Measurements from ENCODE around the gene NDRG2.

Gene NDRG2

GRCh38 chr14:21020977-21021545, 3.8 kb downstream of the NDRG2 start:
- TF ChIP-seq ZNF433 (tag by site-specific recombination; IDR thresholded peaks at IDR 0.05; ENCODE audit: low read depth) (no peak), ZBTB11 (tag by site-specific recombination; conservative IDR thresholded peaks at IDR 0.05; ENCODE audit: low read depth) (no peak), KLF16 (tag by site-specific recombination; IDR thresholded peaks at IDR 0.05) (no peak), ZFP37 (tag by site-specific recombination; IDR thresholded peaks at IDR 0.05) (no peak), ZNF26 (tag by site-specific recombination; IDR thresholded peaks at IDR 0.05) (no peak), ZNF658 (tag by site-specific recombination; IDR thresholded peaks at IDR 0.05) (no peak), PRDM1 (tag by site-specific recombination; IDR thresholded peaks at IDR 0.05) (no peak), KLF10 (tag by site-specific recombination; IDR thresholded peaks at IDR 0.05) (no peak), ZNF354C (tag by site-specific recombination; IDR thresholded peaks at IDR 0.05; ENCODE audit: borderline replicate concordance, low read depth) (no peak), YY1 (tag by site-specific recombination; IDR thresholded peaks at IDR 0.05) (no peak), SCRT2 (tag by site-specific recombination; IDR thresholded peaks at IDR 0.05) (no peak), ZNF660 (tag by site-specific recombination; IDR thresholded peaks at IDR 0.05) (no peak), ZNF580 (tag by site-specific recombination; IDR thresholded peaks at IDR 0.05) (no peak), ZNF148 (tag by site-specific recombination; IDR thresholded peaks at IDR 0.05; ENCODE audit: borderline replicate concordance) (no peak), SP3 (tag by site-specific recombination; IDR thresholded peaks at IDR 0.05) (no peak), ZNF140 (tag by site-specific recombination; IDR thresholded peaks at IDR 0.05) (no peak)
- CTCF ChIA-PET = interaction anchor here (0.6 to 3.0 kb wide), 5 partner anchors 11 to 71 kb away, joined by 3 to 18 read pairs (median 6); no protein-coding TSS in a partner anchor
- H3K4me3 ChIP-seq (ENCODE audit: low read depth, low read length) = no peak overlapping the region
- no peaks in the 10 kb centered on the region for H3K9me3 ChIP-seq (ENCODE audit: control insufficient read depth, insufficient read depth, low read depth, low read length)
- peaks cover 5% of the 10 kb centered on the region; the same call in 1 of the 2 replicates for H3K4me1 ChIP-seq (ENCODE audit: control insufficient read depth, insufficient read depth, low read length)
- no peak overlapping the region for H3K27ac ChIP-seq (ENCODE audit: extremely low read depth, low read depth, low read length)
- H3K36me3 ChIP-seq (ENCODE audit: control insufficient read depth in 2 of 2, insufficient read depth in 1 of 2, low read length in 2 of 2) = peaks cover 0 to 51% of the 10 kb centered on the region in 2 experiments; a peak in 2 of 3 replicates
- POLR2A ChIA-PET = interaction anchor here (1.2 kb wide), 1 partner anchor 22 kb away, joined by 3 read pairs; the partner anchor contains the start of gene SLC39A2

- POLR2A ChIA-PET = interaction anchor here (1.0 kb wide), 1 partner anchor 14 kb away, joined by 3 read pairs; no protein-coding TSS in a partner anchor
- CTCF ChIA-PET = interaction anchor here (0.6 to 7.4 kb wide), 8 partner anchors 21 to 168 kb away, joined by 3 to 136 read pairs (median 3); no protein-coding TSS in a partner anchor
- Histone ChIP-seq H3K4me1 (ENCODE audit: control insufficient read depth, insufficient read depth, low read length) (peaks cover 2% of the 10 kb centered on the region; the same call in 1 of the 2 replicates), H3K9me3 (ENCODE audit: control insufficient read depth, insufficient read depth, low read depth, low read length) (no peaks in the 10 kb centered on the region), H3K36me3 (ENCODE audit: control insufficient read depth in 2 of 2, insufficient read depth in 1 of 2, low read length in 2 of 2) (peaks cover 0 to 51% of the 10 kb centered on the region in 2 experiments; a peak in 2 of 3 replicates), H3K27ac (ENCODE audit: extremely low read depth, low read depth, low read length) (no peak overlapping the region), H3K4me3 (ENCODE audit: low read depth, low read length) (no peak overlapping the region)
- TF ChIP-seq ZNF585B (tag by site-specific recombination; IDR thresholded peaks at IDR 0.05) (no peak), ZNF76 (tag by site-specific recombination; IDR thresholded peaks at IDR 0.05; ENCODE audit: borderline replicate concordance, low read depth) (no peak), ZSCAN16 (tag by site-specific recombination; IDR thresholded peaks at IDR 0.05) (no peak), ZFHX2 (tag by site-specific recombination; conservative IDR thresholded peaks at IDR 0.05) (peak; percentile 53), ZNF501 (tag by site-specific recombination; IDR thresholded peaks at IDR 0.05) (no peak), ZNF777 (tag by site-specific recombination; IDR thresholded peaks at IDR 0.05; ENCODE audit: borderline replicate concordance) (no peak), ZBTB7A (tag by site-specific recombination; IDR thresholded peaks at IDR 0.05; ENCODE audit: low read depth) (no peak), ZNF600 (tag by site-specific recombination; IDR thresholded peaks at IDR 0.05) (no peak), ZNF48 (tag by site-specific recombination; IDR thresholded peaks at IDR 0.05) (no peak), ZBTB44 (tag by site-specific recombination; IDR thresholded peaks at IDR 0.05) (no peak), ZNF157 (tag by site-specific recombination; IDR thresholded peaks at IDR 0.05) (no peak)
Measured at GRCh38 chr14:21019366-21019765, 5.5 kb downstream of the NDRG2 start.
